HCEC 1CT (cell line): ENCODE measurements around the gene ALDH1A1.

Experiments used
- DNase-seq: peaks from one replicate; pipeline ENCODE4 v3.0.0-alpha.2; 2017

ALDH1A1 gene

DNA sequence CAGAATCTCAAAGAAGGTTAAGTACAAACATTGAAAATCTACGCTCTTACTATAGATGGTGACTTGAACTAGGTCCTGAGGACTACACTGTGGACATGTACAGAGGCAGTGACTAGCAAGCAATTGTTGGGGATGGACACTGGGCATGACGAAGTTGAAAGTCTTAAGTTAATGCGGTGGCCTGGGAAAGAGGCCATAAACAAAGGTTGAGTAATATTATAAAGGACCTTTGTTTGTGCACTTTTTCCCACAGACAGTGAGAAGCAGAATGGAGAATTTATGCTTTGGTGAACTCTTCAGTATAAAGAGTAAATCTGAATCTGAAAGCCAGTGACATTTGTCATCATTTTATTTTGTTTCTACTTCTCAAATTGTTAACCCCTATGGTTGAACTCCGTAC, 15.3 kb downstream of the ALDH1A1 start:
- DNase-seq = no peak

GRCh38 chr9:72936679-72937078, 16.2 kb downstream of the ALDH1A1 start:
- no peak for DNase-seq

- no peak for DNase-seq
These were observed 16.6 kb downstream of the ALDH1A1 start for GRCh38 chr9:72936266-72936665.

- no peak for DNase-seq
These were observed 17.3 kb downstream of the ALDH1A1 start for GRCh38 chr9:72935595-72935994.

DNA sequence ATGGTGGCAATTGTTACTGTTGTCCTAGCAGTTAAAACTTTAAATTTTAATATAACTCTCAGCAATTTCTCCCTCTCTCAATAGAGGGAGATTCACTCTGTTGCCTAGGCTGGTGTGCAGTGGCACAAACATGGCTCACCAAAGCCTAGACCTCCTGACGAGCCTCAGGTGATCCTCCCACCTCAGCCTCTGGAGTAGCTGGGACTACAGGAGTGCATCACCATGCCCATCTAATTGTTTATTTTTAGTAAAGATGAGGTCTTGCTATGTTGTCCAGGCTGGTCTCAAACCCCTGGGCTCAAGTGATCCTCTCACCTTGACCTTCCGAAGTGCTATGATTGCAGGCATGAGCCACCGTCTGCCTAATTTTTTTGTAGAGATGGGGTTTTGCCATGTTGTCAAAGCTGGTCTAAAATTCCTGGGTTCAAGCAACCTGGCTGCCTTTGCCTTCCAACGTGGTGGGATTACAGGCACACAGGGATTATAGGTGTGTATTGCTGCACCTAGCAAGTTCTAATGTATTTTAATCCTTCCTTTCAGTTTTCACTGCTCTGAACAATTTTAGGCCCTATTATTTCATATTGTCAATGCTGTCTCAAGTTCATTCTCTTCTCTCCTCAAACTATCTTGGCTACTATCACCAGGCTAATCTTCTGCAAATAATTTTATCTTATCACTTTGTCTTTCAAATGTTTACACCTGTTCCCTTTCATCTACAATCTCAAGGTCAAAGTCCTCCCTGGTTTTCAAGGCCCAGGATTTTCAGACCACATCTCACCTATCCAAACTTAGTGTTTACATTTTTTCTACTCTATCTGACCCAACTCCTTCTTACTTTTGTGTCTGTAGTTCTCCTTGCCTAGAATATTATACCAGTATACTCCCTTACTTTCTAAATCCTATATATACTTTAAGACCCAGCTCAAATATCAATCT, 18.9 kb downstream of the ALDH1A1 start:
- no peak for DNase-seq

GRCh38 chr9:72932619-72933018, 20.2 kb downstream of the ALDH1A1 start:
- peak; percentile 18 for DNase-seq

DNA sequence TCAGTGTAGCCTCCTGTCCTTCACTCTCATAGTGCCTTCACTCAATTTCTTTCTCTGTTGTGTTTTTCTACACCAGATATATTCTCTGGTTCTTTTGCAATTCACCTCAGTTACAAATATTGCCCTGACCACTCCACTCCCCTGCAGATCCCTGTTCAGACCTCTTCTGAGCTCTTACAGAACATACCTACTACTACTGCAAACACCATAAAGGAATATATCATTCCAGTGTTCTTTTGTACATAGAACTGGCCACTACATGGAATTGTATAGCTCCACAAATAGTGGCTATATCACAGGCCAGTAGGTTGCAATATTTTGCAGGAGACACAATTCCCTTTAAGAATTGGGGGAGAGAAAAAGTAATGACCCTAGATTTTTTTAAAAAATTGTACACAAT, 21.0 kb downstream of the ALDH1A1 start:
- no peak for DNase-seq

GRCh38 chr9:72931437-72931836, 21.4 kb downstream of the ALDH1A1 start:
- DNase-seq = no peak

GRCh38 chr9:72930828-72931227, 22.0 kb downstream of the ALDH1A1 start:
- DNase-seq = no peak

GRCh38 chr9:72929542-72929941, 23.3 kb downstream of the ALDH1A1 start:
- no peak for DNase-seq

GRCh38 chr9:72928042-72928507, 24.8 kb downstream of the ALDH1A1 start:
- DNase-seq = no peak

DNA sequence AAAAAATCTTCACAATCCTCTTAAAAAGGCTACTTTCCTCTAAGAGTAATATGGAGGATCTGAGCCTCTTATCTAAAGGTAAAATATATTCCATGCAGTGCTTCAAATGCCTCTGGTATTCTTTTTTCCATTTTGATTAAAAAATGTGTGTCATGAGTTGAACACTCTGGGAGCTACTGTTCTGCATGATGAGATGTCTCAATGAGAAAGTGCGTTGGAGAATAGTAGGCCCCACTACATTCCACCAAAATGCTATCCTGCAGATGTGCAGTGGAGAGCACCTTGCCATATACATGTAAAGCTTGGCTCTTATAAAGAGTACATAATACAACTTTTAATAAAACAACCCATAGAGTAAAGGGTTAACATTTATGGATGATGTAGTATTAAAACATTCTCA, 26.3 kb downstream of the ALDH1A1 start:
- no peak for DNase-seq

DNA sequence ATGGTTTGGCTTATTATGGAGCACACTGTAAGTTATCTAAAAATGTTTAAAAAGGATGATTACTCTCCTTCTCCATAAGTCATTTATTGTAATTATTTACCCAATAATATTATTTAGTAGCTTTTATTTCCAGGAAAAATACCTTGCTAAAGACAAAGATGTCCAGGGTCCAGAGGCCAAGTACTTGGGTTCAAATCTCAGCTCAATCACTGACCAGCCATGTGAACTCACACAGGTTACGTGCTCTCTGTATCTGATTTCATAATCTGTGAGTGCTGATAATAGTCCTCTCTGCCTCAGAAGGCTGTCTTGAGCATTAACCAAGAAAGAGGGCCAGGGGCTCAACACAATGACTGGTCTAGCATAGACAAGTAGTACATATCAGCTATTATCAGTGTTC, 27.0 kb downstream of the ALDH1A1 start:
- no peak for DNase-seq

DNA sequence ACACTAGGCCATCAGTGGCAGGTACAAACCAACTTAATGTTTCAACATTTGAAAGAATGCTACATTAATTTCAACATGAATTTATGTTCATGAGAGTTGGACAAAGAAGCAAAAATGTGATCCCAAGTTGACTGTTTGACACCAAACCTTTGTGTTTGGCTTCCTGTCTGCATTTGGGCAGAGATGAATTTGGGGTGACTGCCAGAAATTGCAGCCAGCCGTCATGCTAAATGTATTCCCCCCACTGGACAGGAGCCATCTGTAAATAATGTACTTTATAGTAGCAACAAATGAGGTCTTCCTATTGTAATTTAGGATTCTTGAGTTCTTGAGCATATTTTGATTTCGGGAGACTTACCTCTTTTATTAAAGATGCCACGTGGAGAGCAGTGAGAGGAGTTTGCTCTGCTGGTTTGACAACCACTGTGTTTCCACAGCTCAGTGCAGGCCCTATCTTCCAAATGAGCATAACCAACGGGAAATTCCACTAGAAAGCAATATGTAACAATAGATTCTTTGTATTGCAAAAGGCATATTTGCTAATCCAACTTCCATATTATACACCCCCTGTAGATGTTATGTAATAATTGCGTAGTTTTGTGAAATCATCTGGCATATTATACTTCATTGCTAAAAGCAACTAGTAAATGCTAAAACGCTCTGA, 27.6 kb downstream of the ALDH1A1 start:
- no peak for DNase-seq

- DNase-seq = no peak
These were observed 28.6 kb downstream of the ALDH1A1 start for GRCh38 chr9:72924154-72924790.

GRCh38 chr9:72923077-72923476, 29.8 kb downstream of the ALDH1A1 start:
- no peak for DNase-seq

DNA sequence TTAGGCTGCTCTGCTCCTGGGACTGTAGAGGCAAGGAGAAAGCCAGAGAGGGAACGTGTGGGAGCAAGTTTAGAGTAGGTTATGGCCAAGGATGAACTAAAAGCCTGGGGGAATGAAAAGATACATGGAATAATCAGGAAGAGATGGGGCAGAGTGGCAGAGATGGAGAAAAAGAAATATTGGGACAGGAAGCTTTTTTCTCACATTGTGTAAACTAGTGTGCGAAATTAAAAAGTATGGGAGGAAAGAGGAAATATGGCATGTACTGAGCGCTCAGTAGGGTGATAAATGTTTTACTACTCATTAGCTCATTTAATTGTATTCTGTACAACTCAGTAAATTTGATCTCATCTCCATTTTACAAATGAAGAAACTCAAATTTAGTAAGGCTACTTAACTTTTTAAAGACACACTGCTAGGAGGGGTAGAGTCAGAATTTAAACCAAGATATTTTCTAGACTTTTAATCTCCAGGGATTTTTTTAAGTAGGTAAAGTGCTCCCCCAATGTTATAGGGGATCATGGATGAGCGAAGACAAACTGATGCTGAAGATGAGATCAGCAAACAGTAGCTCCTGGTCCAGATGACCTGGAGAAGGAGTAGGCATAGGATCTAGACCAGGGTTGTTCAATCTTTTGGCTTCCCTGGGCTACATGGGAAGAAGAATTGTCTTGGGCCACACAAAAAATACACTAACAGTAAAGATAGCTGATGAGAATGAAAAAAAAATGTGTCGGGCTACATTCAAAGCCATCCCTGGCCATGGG, 30.8 kb downstream of the ALDH1A1 start:
- DNase-seq = no peak

DNA sequence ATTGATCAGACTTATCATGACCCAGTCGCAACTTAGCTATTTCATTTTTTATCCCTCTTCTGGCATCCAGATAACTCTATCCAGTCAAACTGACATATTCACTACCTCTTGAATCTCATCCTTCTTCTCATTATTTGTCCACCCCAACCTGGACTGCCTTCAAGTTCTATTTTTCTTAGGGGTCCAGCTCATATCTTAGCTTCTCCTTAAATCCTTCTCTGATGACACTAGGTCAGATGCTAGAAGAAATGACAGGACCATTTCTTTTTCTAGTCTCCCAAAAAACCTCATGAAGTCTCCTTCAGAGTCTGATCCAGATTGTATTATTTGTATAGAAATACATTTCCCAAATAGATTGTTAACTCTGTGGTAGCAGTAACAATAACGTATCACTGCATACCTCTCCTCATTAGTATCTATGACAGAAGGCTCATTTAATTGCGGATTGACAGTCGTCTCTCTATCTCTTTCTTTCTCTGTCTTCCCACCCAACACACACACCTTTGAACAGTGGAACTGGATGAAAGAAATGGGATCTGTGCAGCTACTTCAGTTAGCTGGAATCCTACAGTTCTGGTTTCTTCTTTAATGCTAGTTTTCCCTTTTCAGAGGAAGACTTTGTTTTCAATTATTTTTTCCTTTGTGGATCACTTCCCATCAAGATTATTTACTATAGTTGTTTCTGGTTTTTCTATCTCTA, 33.5 kb downstream of the ALDH1A1 start:
- no peak for DNase-seq

GRCh38 chr9:72917892-72918509, 34.9 kb downstream of the ALDH1A1 start:
- no peak for DNase-seq

GRCh38 chr9:72915659-72916058, 37.2 kb downstream of the ALDH1A1 start:
- DNase-seq = no peak

DNA sequence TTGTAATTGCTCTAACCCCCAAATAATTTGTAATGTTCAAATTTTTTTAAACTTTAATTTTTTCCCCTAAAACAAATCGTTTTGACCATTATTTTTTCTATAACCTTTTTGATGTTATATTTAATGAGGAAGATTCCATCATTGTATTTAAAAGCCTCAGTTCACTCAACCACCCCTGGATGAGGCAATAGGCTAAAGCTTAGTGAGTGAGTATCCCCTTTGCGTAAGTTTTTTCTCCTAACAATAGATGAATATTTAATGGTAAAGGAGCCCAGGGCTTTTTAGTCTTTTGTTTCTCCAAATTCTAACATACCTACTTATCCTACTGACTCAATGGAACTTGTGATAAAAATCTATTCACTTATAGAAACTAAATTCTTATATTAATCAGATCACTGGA, 38.1 kb downstream of the ALDH1A1 start:
- DNase-seq = no peak
